Putamen (tissue), 1 donor: ENCODE results near the gene ELOVL7.
"Not testable (repeated sequence)": the region's sequence is repeated elsewhere in the genome, so short reads cannot be mapped to it uniquely, and the experiment has no call there.

ENCODE experiments used
- DNase-seq: peaks from one replicate; pipeline ENCODE4 v3.0.0-alpha.2; 2016; ENCODE audit warnings: low spot score

Gene ELOVL7

DNA sequence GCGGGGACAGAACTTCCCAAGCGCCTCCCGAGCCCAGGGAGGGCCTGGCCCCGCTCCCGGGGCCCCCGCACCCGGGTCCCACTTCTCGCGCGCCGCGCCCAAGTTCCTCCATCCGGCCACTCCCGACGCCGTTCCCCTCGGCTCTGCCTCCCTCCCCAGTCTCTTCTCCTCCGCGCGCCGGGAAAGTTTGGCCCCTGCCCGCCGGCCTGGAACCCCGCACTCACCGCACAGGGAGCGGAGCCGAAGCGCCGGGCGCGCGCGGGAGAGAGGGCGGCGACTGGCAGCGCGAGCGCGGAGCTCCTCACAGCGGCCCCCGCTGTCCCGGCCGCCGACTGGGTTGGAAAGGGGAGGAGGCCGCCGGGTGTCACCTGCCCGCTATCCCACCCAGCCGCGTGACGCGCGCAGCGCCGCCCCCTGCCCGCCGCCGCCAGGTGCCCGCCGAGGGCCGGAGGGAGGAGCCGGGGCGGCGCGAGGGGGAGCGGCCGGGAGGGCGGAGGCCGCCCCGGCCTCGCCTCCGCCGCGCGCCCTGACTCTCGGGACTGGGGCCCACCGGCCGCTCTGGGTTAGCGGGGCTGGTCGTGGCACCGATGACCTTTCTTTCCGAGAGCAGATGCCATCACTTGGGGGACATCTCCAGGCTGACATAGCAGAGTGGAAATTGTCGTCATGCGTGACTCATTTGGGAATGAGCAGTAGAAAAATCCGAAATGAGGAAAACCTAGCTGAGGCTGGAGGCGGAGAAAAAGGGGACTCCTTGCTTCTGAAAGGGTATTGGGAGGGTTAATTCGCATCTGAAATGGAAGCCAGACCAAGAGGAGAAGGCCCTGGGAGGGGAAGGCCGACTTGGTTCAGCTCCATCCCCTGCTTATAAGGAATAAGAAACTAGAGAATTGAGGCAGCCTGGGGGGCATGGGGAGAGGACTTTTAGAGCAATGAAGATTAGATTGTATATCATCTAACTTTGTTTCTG lies at the start of gene ELOVL7:
Gene ELOVL7 (minus strand): TSS at position 334 of the 970 bp plus-strand sequence. CDS start 56,872 bp downstream, outside the sequence.
- DNase-seq, result peak; percentile 70

DNA sequence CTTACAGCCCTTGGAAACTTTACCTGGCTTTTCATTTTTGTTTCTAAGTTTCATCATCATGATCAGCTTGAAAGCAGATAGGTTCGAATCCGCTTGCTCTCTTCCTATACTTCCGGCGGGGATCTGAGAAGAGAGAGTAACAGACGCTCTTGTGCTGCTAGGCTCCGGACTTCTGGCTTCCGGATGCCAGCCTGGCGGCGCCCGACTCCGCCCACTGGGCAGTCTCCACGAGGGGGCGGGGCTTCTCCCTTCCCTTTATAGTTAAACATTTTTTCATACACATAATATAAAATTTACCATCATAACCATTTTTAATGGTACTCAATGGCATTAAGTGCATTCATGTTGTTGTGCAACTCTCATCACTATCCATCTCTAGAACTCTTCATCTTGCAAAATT lies 49.5 kb upstream of the ELOVL7 start:
- no peak for DNase-seq

DNA sequence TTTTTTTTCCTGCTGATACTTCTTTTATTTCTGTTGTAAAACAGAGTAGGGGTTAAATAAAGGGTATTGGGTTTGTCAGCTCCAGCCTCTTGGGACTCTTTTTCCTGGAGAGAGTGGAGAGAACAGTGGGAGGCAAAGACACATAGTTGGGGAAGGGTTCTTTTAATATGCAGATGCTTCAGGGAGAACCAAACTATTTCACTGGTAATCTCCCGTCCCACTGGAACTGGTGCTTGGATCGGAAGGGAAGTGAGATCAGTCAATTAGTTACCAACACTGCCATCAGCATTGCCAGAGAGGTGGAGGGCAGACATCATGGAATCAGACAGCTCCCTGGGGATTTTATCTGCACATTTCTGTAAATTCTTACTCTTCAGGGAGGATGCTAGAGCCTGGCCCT lies 47.6 kb upstream of the ELOVL7 start:
- DNase-seq, result no peak

DNA sequence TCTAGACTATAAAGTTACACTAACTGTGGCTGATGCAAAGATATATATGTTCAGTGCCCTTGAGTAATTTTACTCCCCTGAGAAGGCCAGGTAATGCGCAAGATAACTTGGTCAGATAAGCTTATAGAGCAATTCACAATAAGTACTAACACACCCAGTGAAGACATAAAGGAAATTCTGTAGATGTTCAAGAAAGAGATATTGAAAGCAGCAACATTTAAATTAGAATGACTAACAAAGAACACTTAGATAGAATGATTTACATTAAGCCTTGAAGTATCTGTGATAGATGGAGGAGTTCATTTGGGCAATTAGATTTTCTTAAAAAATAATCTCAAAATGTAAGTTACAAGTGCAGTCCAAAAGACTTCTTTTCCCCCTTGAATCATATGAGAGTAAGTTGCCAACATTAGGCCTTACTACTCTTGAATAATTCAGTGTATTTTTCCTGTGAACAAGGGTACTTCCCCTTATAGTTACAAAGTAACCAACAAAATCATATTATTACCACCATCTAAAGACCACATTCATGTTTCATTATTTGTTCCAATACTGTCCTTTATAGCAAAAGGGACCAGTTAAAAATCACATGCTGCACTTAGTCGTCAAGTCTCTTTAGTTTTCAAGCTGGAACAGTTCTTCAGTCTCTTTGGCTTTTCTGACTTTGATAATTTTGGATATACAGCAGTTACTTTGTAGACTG lies 44.4 kb upstream of the ELOVL7 start:
- DNase-seq, result no peak

DNA sequence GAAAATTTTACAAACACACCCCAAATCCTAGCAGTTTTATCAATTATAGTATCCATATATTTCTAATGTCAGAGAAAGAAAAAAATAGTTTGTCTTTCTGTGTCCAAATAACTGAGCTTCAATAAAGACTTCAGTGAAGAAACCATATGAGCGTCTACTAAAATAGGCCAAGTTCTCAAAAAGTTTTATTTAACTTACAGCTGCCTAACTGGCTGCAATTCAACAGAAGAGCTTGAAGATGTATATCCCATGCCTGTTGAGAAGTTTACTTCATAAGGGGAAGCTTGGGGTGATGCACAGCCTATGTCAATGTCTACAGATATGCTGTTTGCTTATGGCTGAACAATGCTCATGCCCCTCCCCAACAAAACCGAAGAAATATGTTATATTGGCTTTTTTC lies 43.7 kb upstream of the ELOVL7 start:
- no peak for DNase-seq

DNA sequence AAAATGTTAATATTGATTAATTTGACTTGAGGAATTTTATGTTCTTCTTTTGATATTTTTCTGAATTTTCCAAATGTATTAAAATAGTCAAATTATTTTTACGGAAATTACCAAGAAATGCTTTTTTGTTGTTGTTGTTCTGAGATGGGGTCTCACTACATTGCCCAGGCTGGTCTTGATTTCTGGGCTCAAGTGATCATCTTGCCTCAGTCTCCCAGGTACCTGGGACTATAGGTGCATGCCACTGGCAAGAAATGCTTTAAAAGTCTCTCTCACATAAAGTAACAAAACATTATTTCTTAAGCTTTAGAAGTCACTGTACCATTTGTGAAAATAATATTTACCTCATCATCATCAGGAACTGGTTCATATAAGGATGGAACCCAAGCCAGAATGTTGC lies 43.0 kb upstream of the ELOVL7 start:
- DNase-seq, result no peak

DNA sequence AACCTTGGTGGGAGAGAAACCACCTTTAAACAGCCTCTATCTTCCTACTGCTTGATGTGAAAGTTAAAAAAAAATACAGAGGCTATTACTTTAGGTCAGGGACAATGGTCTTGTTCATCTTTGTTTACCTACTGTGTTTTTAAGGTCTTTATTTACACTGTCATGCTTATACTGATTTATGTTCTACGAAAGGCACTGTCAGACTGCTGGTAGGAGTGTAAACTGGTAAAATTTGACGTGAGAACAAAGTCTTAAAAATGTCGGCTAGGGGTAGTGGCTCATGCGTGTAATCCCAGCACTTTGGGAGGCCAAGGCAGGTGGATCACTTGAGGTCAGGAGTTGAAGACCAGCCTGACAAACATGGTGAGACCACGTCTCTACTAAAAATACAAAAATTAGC lies 42.1 kb upstream of the ELOVL7 start:
- DNase-seq, result no peak

DNA sequence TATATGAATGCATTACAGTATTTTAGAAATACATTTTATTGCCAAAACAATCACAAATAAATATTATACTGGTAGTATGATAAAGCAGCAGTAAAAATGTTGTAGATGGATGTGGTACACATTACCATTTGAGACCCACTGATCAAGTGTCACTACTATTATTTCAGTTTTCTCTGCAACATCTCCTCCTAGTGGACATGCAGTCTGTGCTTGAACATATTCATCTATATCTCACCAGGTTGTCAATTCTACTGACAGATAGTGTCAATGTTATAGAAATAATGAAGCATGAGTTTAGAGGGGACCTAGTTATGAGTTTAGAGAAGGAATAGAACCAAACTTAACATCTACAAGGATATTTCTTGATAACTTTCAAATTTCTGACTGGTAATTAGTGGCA lies 39.2 kb upstream of the ELOVL7 start:
- no peak for DNase-seq

DNA sequence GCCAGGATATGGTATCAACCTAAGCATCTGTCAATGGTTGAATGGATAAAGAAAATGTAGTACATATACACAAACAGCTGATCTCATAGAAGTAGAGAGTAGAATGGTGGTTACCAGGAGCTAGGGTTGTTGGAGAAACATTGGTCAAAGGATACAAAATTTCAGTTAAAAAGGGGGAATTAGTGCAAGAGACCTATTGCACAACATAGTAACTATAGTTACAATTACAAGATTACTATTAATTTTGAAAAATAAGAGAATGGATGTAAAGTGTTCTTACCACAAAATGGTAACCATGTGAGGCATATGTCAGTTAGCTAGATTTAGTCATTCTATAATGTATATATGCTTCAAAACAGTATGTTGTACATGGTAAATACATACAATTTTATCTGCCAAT lies 28.8 kb upstream of the ELOVL7 start:
- no peak for DNase-seq

DNA sequence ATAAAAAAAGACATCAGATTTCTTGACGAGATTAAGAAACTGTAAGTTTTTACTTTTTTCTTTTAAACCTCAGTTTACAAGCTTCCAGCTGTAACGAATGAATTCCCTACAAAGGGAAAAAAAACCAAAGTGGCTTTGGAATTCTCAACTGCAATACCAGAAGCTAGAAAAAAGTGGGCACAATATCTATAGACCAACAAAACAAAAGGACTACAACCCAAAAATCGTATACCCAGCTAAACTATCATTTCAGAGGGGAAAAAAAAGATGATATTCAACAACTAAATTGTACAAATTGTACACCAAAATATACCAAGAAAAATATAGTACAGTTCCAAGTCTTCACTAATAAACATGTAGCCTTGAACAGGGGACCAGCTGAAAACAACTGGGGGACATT lies 26.8 kb upstream of the ELOVL7 start:
- DNase-seq, result no peak

DNA sequence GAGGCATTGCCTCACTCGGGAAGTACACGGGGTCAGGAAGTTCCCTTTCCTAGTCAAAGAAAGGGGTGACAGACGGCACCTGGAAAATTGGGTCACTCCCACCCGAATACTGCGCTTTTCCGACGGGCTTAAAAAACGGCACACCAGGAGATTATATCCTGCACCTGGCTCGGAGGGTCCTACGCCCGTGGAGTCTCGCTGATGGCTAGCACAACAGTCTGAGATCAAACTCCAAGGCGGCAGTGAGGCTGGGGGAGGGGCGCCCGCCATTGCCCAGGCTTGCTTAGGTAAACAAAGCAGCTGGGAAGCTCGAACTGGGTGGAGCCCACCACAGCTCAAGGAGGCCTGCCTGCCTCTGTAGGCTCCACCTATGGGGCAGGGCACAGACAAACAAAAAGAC lies 16.5 kb upstream of the ELOVL7 start:
- not testable (repeated sequence) for DNase-seq

DNA sequence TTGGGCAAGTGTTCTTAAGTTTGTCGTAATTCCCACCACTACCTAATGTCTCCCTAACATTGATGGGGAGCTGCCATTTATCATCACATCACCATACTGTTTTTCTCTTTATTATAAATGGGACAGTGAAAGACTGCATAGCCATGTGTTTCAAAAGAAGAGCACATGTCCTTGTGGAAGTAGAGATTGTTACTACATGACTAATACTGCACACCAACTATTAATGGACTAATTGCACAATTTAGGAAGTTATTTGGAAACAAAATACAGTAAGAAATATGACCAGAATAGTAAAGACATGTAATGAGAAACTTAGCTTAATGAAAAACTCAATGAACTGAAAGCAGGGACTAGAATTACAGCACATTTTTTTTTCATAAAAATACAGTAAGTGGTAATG lies 12.0 kb upstream of the ELOVL7 start:
- no peak for DNase-seq

DNA sequence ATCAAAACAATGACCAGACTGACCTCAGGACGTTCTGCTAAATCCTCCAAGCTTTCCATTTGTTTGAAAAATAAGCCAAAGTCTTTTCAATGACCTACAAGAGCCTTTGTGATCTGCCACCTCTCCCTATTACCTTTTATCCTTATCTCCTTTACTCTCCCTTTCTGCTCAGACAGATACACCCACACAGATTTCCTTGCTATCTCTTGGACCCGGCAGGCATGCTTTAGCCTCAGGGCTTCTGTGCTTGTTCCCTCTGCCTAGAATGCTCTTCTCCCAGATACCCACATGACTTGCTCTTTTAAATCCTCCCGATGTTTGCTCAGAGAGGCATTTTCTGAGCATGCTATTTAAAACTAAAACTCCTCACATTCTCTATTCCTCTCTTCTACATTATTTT lies 8.9 kb upstream of the ELOVL7 start:
- no peak for DNase-seq

DNA sequence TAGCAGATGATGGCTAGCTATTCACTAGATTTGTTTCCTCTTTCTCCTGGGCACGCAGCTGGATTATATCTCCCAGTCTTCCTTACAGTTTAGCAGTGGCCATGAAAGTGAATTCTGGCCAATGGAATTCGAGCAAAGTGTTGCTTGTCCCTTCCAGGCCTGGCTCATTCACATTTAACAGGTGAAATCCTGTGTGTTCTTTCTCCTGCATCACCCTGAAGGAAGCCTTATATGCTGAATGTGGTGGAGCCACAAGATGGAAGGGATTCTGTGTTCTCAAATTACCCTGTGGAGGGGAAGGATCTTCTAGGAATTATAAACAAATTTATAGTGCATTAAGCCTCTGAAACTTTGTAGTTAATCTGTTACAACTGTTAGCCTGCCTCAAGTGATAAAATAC lies 8.2 kb upstream of the ELOVL7 start:
- no peak for DNase-seq

DNA sequence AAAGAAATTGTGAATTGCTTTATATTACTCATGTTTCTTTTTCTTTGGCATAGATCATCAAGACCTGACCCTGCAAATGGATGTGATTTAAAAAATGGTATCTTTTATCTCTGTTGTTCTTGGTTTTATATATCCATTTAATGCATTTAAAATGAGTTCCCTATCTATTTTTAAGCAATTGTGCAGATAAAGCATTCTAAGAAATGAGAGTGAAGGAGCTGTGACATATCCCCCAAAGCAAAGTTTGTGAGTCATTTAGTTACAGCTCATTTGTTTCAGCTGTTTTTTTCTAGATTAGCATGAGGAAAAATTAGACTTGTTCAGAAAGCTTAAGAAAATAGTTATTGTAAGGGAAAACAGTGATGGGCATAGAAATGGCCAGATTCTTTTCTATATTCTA lies 7.6 kb upstream of the ELOVL7 start:
- DNase-seq, result no peak

DNA sequence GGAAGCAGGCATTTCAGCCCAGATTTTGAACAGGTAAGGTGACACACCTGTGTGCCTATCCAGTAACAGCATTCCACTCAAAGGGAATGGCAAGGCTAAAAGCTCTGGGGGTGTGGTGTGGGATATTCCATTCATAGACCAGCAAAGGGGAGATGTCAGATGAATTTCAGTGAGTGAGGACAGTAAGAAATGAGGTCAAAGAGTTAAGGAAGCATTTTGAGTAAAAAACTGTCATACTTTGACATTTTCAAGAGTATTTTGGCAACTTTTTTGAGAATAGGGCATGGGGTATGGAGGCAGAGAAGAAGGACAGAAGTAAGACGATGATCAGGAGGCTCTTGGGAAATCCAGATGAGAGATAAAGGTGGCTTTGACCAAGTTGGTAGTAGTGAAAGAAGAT lies 2.2 kb upstream of the ELOVL7 start:
- no peak for DNase-seq

DNA sequence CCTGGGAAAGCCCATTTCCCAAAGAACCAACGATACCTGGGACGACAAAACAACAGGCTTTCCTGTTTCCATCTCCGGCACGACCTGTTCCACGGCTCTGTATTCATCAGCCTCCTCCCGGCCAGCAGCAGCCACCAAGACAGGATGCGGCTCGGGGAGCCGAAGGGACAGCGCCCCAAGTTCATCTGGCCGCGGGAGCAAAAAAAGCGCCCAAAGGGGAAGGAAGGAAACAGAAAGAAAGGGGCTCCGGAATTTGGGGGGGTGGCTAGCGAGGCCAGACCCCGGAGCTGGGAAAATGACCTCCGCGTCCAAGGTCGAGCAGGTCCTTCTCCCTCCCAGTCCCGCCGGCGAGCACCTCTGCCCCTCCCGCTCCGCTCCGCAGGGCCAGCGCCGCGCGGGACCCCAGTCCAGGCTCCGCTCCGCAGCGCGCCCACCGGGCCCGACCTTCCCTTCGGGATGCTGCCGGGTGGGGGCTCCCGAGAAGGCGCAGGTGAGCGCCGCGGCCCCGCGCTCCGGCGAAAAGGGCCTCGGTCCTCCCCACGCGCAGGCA lies 608 bp downstream of the ELOVL7 start:
- DNase-seq, result peak; percentile 17

DNA sequence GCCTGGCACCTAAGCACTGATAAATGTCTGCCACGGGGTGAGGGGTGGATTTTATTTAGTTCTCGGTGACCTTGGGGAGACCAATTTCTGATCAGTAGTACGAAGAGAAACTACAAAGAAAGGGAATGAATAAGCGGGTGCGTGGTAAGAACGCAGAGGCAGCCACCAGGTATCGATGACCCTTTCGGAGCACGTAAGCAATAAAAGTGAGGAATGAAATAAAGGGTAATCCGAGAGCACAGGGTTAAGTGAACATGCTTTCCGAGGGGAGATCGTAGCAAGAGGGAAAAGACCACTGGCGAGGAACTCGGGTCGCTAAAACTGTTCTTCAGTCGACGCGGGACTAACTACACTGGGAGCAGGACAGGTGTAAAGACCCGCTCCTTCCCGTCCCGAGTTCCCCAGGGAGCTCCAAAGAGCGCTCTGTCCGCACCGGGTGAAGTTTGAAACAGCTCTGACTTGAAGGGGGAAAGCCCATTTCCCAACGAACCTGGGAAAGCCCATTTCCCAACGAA lies 1.1 kb downstream of the ELOVL7 start:
- DNase-seq, result no peak

DNA sequence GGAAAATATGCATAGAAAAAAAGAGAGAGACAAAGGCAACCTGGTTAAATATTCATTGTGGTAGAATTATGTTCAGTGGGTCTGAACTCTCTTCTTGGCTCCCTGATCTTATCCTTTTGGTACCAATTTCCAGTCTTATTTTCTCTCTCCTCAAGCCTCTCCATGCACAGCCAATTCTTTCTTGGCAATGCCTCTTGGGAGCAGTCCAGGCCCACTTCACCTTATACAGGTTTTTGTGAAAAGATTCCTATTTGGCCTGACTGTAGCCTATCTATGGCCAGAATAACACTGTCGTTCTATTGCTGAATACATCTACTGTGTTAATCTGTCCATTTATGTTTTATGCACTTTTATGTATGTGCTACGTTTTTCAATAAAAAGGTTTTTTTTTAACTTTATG lies 2.7 kb downstream of the ELOVL7 start:
- no peak for DNase-seq

DNA sequence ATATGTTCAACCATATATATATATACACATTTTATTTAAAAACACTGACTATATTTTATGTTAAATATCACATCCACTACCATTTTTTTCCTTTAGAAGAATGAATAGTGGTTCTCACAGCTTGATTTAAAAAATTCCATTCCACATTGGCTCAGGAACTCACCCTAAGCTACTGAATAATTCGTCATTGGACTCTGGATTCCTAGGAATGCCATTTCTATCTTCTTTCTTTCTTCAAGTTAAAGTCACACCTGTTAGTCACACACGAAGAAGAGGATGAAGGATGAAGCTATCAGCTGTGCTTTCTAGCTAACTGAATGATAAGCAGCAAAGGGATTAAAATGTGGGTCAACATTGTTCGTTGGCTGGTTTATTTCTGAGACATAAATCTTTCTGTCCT lies 7.9 kb downstream of the ELOVL7 start:
- no peak for DNase-seq

DNA sequence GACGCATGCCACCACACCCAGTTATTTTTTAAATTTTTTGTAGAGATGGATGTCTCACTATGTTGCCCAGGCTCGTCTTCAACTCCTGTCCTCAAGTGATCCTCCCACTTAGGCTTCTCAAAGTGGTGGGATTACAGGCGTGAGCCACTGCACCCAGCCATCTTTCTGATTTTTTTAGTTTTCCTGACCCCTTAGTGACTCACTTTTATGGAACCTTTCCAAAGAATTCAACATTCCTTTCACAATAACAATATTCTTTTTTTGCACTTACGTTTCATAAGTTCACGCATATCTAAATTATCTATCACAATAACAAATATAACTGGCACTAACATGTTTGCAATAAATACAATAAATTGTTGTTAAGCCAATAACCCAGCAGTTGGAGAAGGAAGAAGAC lies 8.5 kb downstream of the ELOVL7 start:
- DNase-seq, result no peak

DNA sequence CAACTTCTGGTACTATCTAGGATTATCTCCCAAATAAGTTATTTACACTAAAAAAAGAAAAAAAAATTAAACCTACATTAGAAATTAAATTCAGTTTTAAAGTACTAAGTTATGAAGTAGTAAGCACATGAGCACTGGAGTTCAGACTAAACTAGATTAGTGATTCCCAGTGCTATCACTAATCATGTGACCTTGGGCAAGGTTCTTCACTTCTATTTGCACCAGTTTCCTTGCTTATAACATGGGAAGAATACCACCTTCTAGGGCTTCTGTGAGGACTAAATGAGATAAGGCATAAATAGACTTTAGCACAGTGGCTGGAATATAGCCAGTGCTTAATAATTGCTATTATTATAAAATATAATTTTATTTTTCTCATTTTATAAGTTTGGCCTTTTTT lies 10.5 kb downstream of the ELOVL7 start:
- DNase-seq, result no peak

DNA sequence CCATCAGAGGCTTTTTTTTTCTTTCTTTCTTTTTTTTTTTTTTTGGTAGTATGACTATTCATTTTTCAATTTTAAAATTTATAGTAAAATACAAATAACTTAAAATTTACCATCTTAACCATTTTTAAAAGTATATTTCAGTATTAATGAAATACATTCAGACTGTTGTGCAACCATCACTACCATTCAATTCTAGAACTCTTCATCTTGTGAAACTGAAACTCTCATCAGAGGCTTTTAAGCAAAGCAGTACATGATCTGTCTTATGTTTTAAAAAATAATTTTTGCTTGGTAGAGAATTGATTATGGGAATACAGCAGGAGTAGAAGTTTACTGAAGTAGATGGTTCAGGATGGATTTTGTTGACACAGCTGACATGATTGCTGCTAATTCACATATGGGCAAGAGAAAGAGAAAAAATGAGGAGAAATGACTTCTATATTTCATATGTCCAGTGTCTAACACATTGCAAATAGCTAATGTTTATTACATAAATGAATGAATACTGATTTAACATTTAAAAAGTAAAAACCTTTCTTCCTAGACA lies 13.4 kb downstream of the ELOVL7 start:
- no peak for DNase-seq
